Measurements from ENCODE around the gene CNTNAP5. TPM values are rescaled to one million over a fixed set of nuclear protein-coding genes. Genes with fewer than 3 reads are reported as not detected.

CNTNAP5 gene
- total and polyA plus RNA-seq, 12 donors, result 0.08 to 4.9 (median 0.96) TPM; not detected in 5

DNA sequence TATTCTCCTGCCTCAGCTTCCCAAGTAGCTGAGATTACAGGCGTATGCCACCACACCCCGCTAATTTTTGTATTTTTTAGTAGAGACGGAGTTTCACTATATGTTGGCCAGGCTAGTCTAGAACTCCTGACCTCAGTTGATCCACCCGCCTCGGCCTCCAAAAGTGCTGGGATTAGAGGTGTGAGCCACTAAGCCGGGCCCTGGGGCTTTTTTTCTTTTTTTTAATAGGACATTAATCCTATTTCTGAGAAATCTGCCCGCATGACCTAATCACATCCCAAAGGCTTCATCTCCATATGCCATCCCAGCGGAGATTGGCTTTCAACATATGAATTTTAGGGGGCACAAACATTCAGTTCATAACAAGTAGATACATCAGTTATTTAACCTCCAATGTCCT, 128.6 kb downstream of the CNTNAP5 start:
- no peaks in the 10 kb centered on the region for H3K27me3 ChIP-seq
- WGBS, 4 donors, result 82 to 92% (median 88%) methylated on average over 8 of the region's 8 CpGs
- intact Hi-C loops (cut with DNase I), result no loop called here
- no peaks in the 10 kb centered on the region for H3K36me3 ChIP-seq (replicated peaks in 1 of 2)
- no peak overlapping the region for H3K27ac ChIP-seq
- no peaks in the 10 kb centered on the region for H3K4me1 ChIP-seq (replicated peaks in 1 of 2)
- no peak for DNase-seq
- H3K9me3 ChIP-seq (replicated peaks in 1 of 3), result no peaks in the 10 kb centered on the region
- TF ChIP-seq, protein P1, sequence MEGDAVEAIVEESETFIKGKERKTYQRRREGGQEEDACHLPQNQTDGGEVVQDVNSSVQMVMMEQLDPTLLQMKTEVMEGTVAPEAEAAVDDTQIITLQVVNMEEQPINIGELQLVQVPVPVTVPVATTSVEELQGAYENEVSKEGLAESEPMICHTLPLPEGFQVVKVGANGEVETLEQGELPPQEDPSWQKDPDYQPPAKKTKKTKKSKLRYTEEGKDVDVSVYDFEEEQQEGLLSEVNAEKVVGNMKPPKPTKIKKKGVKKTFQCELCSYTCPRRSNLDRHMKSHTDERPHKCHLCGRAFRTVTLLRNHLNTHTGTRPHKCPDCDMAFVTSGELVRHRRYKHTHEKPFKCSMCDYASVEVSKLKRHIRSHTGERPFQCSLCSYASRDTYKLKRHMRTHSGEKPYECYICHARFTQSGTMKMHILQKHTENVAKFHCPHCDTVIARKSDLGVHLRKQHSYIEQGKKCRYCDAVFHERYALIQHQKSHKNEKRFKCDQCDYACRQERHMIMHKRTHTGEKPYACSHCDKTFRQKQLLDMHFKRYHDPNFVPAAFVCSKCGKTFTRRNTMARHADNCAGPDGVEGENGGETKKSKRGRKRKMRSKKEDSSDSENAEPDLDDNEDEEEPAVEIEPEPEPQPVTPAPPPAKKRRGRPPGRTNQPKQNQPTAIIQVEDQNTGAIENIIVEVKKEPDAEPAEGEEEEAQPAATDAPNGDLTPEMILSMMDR (IDR thresholded peaks at IDR 0.05), result no peak
- TF ChIP-seq POLR2A (IDR thresholded peaks at IDR 0.05), result no peak
- no peak overlapping the region for H3K4me3 ChIP-seq

GRCh38 chr2:124159166-124159565, 134.1 kb downstream of the CNTNAP5 start:
- Histone ChIP-seq H3K27me3 (no peaks in the 10 kb centered on the region), H3K36me3 (replicated peaks in 1 of 2) (no peaks in the 10 kb centered on the region), H3K9me3 (replicated peaks in 1 of 3) (no peaks in the 10 kb centered on the region), H3K27ac (no peak overlapping the region), H3K4me1 (replicated peaks in 1 of 2) (no peaks in the 10 kb centered on the region), H3K4me3 (no peak overlapping the region)
- DNase-seq, result no peak
- TF ChIP-seq, protein P1 (IDR thresholded peaks at IDR 0.05), result no peak
- no peak for TF ChIP-seq POLR2A (IDR thresholded peaks at IDR 0.05)
- 46 to 80% (median 69%) methylated on average over 1 of the region's 1 CpG for WGBS, 4 donors
- intact Hi-C loops (cut with DNase I), result no loop called here

- TF ChIP-seq POLR2A (IDR thresholded peaks at IDR 0.05), result no peak
- TF ChIP-seq, protein P1 (IDR thresholded peaks at IDR 0.05), result no peak
- no peaks in the 10 kb centered on the region for H3K9me3 ChIP-seq (replicated peaks in 1 of 3)
- H3K27me3 ChIP-seq, result no peaks in the 10 kb centered on the region
- H3K4me1 ChIP-seq (replicated peaks in 1 of 2), result no peaks in the 10 kb centered on the region
- no peak overlapping the region for H3K4me3 ChIP-seq
- intact Hi-C loops (cut with DNase I), result no loop called here
- no peak for DNase-seq
- H3K27ac ChIP-seq, result no peak overlapping the region
- H3K36me3 ChIP-seq (replicated peaks in 1 of 2), result no peaks in the 10 kb centered on the region
Observed at GRCh38 chr2:124161542-124161941, 136.5 kb downstream of the CNTNAP5 start.

DNA sequence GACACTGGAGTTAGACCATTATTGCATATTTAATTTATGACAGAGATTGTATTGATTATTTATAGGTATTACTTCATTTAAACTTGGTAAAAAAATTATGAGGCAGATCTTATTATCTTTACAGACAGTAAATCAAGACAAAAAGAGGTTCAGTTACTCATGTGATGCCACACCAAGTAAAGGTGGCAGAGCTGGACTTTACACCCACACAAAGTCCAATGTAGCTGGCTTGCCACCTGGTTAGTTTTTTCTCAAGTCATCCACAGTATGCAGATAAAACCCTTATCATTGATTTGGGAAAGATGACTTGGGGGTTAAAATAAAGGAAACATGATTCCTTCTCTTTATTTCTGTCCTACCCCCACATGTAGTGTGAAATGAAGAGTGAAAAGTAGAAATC, 137.2 kb downstream of the CNTNAP5 start:
- DNase-seq, result no peak
- no peaks in the 10 kb centered on the region for H3K4me1 ChIP-seq (replicated peaks in 1 of 2)
- no peaks in the 10 kb centered on the region for H3K36me3 ChIP-seq (replicated peaks in 1 of 2)
- H3K9me3 ChIP-seq (replicated peaks in 1 of 3), result no peaks in the 10 kb centered on the region
- H3K27me3 ChIP-seq, result no peaks in the 10 kb centered on the region
- no peak overlapping the region for H3K27ac ChIP-seq
- TF ChIP-seq POLR2A (IDR thresholded peaks at IDR 0.05), result no peak
- TF ChIP-seq, protein P1 (IDR thresholded peaks at IDR 0.05), result no peak
- H3K4me3 ChIP-seq, result no peak overlapping the region
- intact Hi-C loops (cut with DNase I), result no loop called here
